K562 (cell line): ENCODE measurements around the gene PAQR4. TPM values are rescaled to one million over a fixed set of nuclear protein-coding genes. Genes with fewer than 3 reads are reported as not detected.

Experiments
- CBX1 ChIP-seq: sonication (generic); IDR thresholded peaks from 2 replicates; pipeline ENCODE4 v1.6.1; 2016; ENCODE audit warnings: antibody characterized with exemption, low read depth, mild to moderate bottlenecking
- CREB5 ChIP-seq: fragments of 250-450 bp; sonication (Bioruptor Pico); IDR thresholded peaks from 2 replicates; pipeline ENCODE4 v1.5.0; 2020; ENCODE audit warnings: mild to moderate bottlenecking
- ERF ChIP-seq: fragments of 450-650 bp; formaldehyde crosslinking; IDR thresholded peaks from 2 replicates; pipeline ENCODE4 v1.4.0; 2020; ENCODE audit warnings: mild to moderate bottlenecking, mixed read lengths
- FOXJ2 ChIP-seq: fragments of 200-800 bp; sonication (Bioruptor generic); IDR thresholded peaks from 2 replicates; pipeline ENCODE4 v1.6.1; 2016; ENCODE audit warnings: missing genetic modification characterization, missing compliant biosample characterization
- HIVEP1 ChIP-seq: fragments of 250-450 bp; sonication (Bioruptor Pico); IDR thresholded peaks from 2 replicates; pipeline ENCODE4 v1.4.0; 2020; ENCODE audit warnings: mild to moderate bottlenecking
- ILF3 ChIP-seq: fragments of 450-650 bp; IDR thresholded peaks from 2 replicates; pipeline ENCODE4 v1.6.1; 2018; ENCODE audit warnings: antibody characterized with exemption, mild to moderate bottlenecking, moderate library complexity, borderline replicate concordance
- KAT8 ChIP-seq: fragments of 450-650 bp; IDR thresholded peaks from 2 replicates; pipeline ENCODE4 v1.6.1; 2016; ENCODE audit warnings: low read depth, mild to moderate bottlenecking
- MAX ChIP-seq: sonication (generic); formaldehyde crosslinking; IDR thresholded peaks from 2 replicates; pipeline ENCODE4 v1.9.0; 2022; ENCODE audit warnings: mild to moderate bottlenecking, missing genetic modification reagents
- MEIS2 ChIP-seq: fragments of 450-650 bp; IDR thresholded peaks from 2 replicates; pipeline ENCODE4 v1.6.1; 2014; ENCODE audit warnings: mild to moderate bottlenecking; ENCODE audit not compliant: partially characterized antibody
- RNF219 ChIP-seq: fragments of 250-450 bp; sonication (Bioruptor Pico); IDR thresholded peaks from 2 replicates; pipeline ENCODE4 v1.5.0; 2022; ENCODE audit warnings: mild to moderate bottlenecking
- SLC30A9 ChIP-seq: fragments of 250-450 bp; sonication (Bioruptor Pico); IDR thresholded peaks from 2 replicates; pipeline ENCODE4 v1.8.0; 2022; ENCODE audit warnings: mild to moderate bottlenecking, moderate library complexity
- TRIM25 ChIP-seq: fragments of 450-650 bp; IDR thresholded peaks from 2 replicates; pipeline ENCODE4 v1.7.0; 2016; ENCODE audit warnings: borderline replicate concordance
- ZNF124 ChIP-seq: sonication (generic); formaldehyde crosslinking; IDR thresholded peaks from 2 replicates; pipeline ENCODE4 v1.8.1; 2022; ENCODE audit warnings: missing genetic modification reagents
- ZNF280B ChIP-seq: fragments of 250-450 bp; sonication (Bioruptor Pico); IDR thresholded peaks from 2 replicates; pipeline ENCODE4 v1.5.1; 2021; ENCODE audit warnings: mild to moderate bottlenecking
- ZNF354B ChIP-seq: fragments of 250-450 bp; sonication (Bioruptor Pico); IDR thresholded peaks from 2 replicates; pipeline ENCODE4 v1.4.0; 2020
- ZNF584 ChIP-seq: fragments of 200-800 bp; sonication (Bioruptor generic); IDR thresholded peaks from 2 replicates; pipeline ENCODE4 v1.6.1; 2016; ENCODE audit warnings: low read depth, mild to moderate bottlenecking, missing genetic modification characterization, missing compliant biosample characterization
- ZNF639 ChIP-seq, 2 experiments: fragments of 200-800 bp in 1 of 2; sonication (Bioruptor generic) in 1 of 2; sonication (generic) in 1 of 2; formaldehyde crosslinking in 1 of 2; IDR thresholded peaks in 1 of 2; conservative IDR thresholded peaks in 1 of 2; 2 replicates each; pipeline versions ENCODE4 v1.5.0 to v1.6.1; 2016 to 2020; ENCODE audit warnings: missing compliant biosample characterization in 1 of 2, missing genetic modification characterization in 1 of 2, missing genetic modification reagents in 1 of 2
- ZZZ3 ChIP-seq: fragments of 450-650 bp; IDR thresholded peaks from 2 replicates; pipeline ENCODE4 v1.6.1; 2016; ENCODE audit warnings: antibody characterized with exemption, mild to moderate bottlenecking, moderate library complexity
- polyA plus RNA-seq, 8 experiments: library from polyadenylated mRNA; depleted of rRNA in 4 of 8; stranded (reverse) in 5 of 8; unstranded in 3 of 8; fragments of >200 nt; fragmentation: Nextera tagmentation in 2 of 8; fragmentation: Illumina TruSeq in 1 of 8; extraction: Ambion mirVana in 2 of 8; extraction: Trizol in 1 of 8; gene quantifications; 2 replicates each; pipeline versions ENCODE4 v1.2.1 to v1.2.3, GENCODE V29; 2011 to 2014; ENCODE audit warnings: inconsistent platforms in 1 of 8, missing spikeins in 1 of 8
- total RNA-seq, 7 experiments: library from RNA; depleted of rRNA in 6 of 7; stranded (reverse); fragments of >200 nt in 6 of 7; fragmentation: Illumina TruSeq in 2 of 7; extraction: Trizol in 2 of 7; gene quantifications; 2 replicates each; pipeline versions ENCODE4 v1.2.1 to v1.2.3, GENCODE V29; 2011 to 2021; ENCODE audit warnings: low replicate concordance in 1 of 7

PAQR4 gene
- total and polyA plus RNA-seq, 9 of the 15 experiments (the other 6 are each of a cell fraction or from before 2014, with no cell fraction given): 0.62 to 40.4 (median 19.5) TPM

GRCh38 chr16:3020604-3021448 is 51.7 kb downstream of the PAQR4 start (continued):
- TF ChIP-seq KAT8 (no peak), ERF (CRISPR knock-in tag) (no peak), CBX1 (no peak; the same call in 1 of the 2 replicates), ZNF639 (CRISPR knock-in tag; conservative IDR thresholded peaks at IDR 0.05 in 1 of 2, IDR thresholded peaks at IDR 0.05 in 1 of 2) (peak in 1 of 2 experiments; percentile 17; a peak in 1 of 4 replicates), MAX (peak; percentile 53), TRIM25 (no peak), ZNF584 (CRISPR knock-in tag) (no peak), RNF219 (no peak), CREB5 (no peak), ILF3 (no peak), ZNF280B (CRISPR knock-in tag) (no peak), SLC30A9 (CRISPR knock-in tag) (no peak), ZZZ3 (no peak), MEIS2 (no peak), ZNF354B (CRISPR knock-in tag) (no peak), FOXJ2 (no peak), ZNF124 (CRISPR knock-in tag) (no peak), HIVEP1 (CRISPR knock-in tag) (no peak)
